K562 (cell line): ENCODE data around the gene GALNS.

Experiments used
- CBX5 ChIP-seq: IDR thresholded peaks from 2 replicates; pipeline ENCODE4 v1.6.1; 2014; ENCODE audit warnings: low read depth, borderline replicate concordance
- COPS2 ChIP-seq: fragments of 450-650 bp; conservative IDR thresholded peaks from 2 replicates; pipeline ENCODE4 v1.6.1; 2016; ENCODE audit warnings: mild to moderate bottlenecking, moderate library complexity
- CXXC5 ChIP-seq: fragments of 250-450 bp; sonication (Bioruptor Pico); IDR thresholded peaks from 2 replicates; pipeline ENCODE4 v1.8.0; 2022; ENCODE audit warnings: inconsistent platforms, mild to moderate bottlenecking, moderate library complexity
- MXI1 ChIP-seq: IDR thresholded peaks from 2 replicates; pipeline ENCODE4 v1.6.1; 2011; ENCODE audit warnings: low read depth, mild to moderate bottlenecking, improper control_type of control experiment, low read length
- MYNN ChIP-seq, 2 experiments: sonication (generic); formaldehyde crosslinking in 1 of 2; IDR thresholded peaks; 2 replicates each; pipeline versions ENCODE4 v1.5.0 to v1.6.1; 2016 to 2020; ENCODE audit warnings: antibody characterized with exemption in 1 of 2, missing genetic modification reagents in 1 of 2
- RFX1 ChIP-seq: fragments of 450-650 bp; IDR thresholded peaks from 2 replicates; pipeline ENCODE4 v1.6.1; 2016; ENCODE audit warnings: mild to moderate bottlenecking, moderate library complexity
- ZBED1 ChIP-seq: IDR thresholded peaks from 2 replicates; pipeline ENCODE4 v1.6.1; 2014
- ZNF217 ChIP-seq: sonication (generic); formaldehyde crosslinking; IDR thresholded peaks from 2 replicates; pipeline ENCODE4 v1.8.0; 2022; ENCODE audit warnings: mild to moderate bottlenecking, missing genetic modification reagents
- ZNF316 ChIP-seq: fragments of 450-650 bp; IDR thresholded peaks from 2 replicates; pipeline ENCODE4 v1.6.1; 2016
- TF ChIP-seq, protein P1 (sequence below): fragments of 450-650 bp; IDR thresholded peaks from 2 replicates; pipeline ENCODE4 v1.6.1; 2016; ENCODE audit warnings: mild to moderate bottlenecking
- TF ChIP-seq, protein P2 (sequence below): fragments of 450-650 bp; formaldehyde crosslinking; conservative IDR thresholded peaks from 2 replicates; pipeline ENCODE4 v1.4.0; 2022; ENCODE audit warnings: mild to moderate bottlenecking, missing genetic modification characterization
- TF ChIP-seq, protein P3 (sequence below): sonication (generic); formaldehyde crosslinking; IDR thresholded peaks from 2 replicates; pipeline ENCODE4 v1.4.0; 2020; ENCODE audit warnings: mild to moderate bottlenecking, missing genetic modification reagents
- TF ChIP-seq, protein P4 (sequence below): fragments of 250-450 bp; sonication (Bioruptor Pico); IDR thresholded peaks from 2 replicates; pipeline ENCODE4 v1.5.0; 2021; ENCODE audit warnings: mild to moderate bottlenecking, moderate library complexity

DNA sequence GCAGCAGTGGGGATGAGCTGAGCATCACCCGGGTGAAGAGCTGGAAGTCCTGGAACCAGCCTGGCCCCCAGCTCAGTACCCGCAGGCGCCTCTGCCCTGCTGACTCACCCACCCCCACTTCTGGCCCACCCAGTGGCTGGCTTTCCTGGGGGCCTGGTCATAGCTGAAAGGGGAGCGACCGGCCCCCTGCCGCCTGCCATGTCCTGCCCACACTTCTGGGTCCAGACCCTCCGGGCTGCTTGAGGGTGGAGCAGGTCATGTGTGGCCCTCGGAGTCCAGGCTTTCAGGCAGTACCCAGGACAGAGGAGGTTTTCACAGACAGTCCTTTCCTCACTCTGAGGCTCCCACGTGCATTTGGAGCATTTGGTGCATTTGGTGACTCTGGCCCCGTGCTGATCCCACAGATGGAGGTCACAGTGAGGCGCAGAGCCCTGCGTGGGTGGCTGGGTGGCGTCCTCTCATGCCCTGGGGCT is 64.6 kb downstream of the GALNS start:
- TF ChIP-seq CBX5 (no peak), ZNF217 (CRISPR knock-in tag) (no peak), ZBED1 (no peak), MXI1 (no peak), RFX1 (no peak), ZNF316 (no peak), COPS2 (no peak), CXXC5 (CRISPR knock-in tag) (no peak), MYNN (IDR thresholded peaks at IDR 0.05) (no peak), MYNN (CRISPR knock-in tag; IDR thresholded peaks at IDR 0.05) (no peak)
- TF ChIP-seq, protein P1, sequence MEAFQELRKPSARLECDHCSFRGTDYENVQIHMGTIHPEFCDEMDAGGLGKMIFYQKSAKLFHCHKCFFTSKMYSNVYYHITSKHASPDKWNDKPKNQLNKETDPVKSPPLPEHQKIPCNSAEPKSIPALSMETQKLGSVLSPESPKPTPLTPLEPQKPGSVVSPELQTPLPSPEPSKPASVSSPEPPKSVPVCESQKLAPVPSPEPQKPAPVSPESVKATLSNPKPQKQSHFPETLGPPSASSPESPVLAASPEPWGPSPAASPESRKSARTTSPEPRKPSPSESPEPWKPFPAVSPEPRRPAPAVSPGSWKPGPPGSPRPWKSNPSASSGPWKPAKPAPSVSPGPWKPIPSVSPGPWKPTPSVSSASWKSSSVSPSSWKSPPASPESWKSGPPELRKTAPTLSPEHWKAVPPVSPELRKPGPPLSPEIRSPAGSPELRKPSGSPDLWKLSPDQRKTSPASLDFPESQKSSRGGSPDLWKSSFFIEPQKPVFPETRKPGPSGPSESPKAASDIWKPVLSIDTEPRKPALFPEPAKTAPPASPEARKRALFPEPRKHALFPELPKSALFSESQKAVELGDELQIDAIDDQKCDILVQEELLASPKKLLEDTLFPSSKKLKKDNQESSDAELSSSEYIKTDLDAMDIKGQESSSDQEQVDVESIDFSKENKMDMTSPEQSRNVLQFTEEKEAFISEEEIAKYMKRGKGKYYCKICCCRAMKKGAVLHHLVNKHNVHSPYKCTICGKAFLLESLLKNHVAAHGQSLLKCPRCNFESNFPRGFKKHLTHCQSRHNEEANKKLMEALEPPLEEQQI, result no peak
- TF ChIP-seq, protein P2, sequence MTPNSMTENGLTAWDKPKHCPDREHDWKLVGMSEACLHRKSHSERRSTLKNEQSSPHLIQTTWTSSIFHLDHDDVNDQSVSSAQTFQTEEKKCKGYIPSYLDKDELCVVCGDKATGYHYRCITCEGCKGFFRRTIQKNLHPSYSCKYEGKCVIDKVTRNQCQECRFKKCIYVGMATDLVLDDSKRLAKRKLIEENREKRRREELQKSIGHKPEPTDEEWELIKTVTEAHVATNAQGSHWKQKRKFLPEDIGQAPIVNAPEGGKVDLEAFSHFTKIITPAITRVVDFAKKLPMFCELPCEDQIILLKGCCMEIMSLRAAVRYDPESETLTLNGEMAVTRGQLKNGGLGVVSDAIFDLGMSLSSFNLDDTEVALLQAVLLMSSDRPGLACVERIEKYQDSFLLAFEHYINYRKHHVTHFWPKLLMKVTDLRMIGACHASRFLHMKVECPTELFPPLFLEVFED (CRISPR knock-in tag), result no peak
- TF ChIP-seq, protein P3, sequence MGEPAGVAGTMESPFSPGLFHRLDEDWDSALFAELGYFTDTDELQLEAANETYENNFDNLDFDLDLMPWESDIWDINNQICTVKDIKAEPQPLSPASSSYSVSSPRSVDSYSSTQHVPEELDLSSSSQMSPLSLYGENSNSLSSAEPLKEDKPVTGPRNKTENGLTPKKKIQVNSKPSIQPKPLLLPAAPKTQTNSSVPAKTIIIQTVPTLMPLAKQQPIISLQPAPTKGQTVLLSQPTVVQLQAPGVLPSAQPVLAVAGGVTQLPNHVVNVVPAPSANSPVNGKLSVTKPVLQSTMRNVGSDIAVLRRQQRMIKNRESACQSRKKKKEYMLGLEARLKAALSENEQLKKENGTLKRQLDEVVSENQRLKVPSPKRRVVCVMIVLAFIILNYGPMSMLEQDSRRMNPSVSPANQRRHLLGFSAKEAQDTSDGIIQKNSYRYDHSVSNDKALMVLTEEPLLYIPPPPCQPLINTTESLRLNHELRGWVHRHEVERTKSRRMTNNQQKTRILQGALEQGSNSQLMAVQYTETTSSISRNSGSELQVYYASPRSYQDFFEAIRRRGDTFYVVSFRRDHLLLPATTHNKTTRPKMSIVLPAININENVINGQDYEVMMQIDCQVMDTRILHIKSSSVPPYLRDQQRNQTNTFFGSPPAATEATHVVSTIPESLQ, result no peak
- TF ChIP-seq, protein P4, sequence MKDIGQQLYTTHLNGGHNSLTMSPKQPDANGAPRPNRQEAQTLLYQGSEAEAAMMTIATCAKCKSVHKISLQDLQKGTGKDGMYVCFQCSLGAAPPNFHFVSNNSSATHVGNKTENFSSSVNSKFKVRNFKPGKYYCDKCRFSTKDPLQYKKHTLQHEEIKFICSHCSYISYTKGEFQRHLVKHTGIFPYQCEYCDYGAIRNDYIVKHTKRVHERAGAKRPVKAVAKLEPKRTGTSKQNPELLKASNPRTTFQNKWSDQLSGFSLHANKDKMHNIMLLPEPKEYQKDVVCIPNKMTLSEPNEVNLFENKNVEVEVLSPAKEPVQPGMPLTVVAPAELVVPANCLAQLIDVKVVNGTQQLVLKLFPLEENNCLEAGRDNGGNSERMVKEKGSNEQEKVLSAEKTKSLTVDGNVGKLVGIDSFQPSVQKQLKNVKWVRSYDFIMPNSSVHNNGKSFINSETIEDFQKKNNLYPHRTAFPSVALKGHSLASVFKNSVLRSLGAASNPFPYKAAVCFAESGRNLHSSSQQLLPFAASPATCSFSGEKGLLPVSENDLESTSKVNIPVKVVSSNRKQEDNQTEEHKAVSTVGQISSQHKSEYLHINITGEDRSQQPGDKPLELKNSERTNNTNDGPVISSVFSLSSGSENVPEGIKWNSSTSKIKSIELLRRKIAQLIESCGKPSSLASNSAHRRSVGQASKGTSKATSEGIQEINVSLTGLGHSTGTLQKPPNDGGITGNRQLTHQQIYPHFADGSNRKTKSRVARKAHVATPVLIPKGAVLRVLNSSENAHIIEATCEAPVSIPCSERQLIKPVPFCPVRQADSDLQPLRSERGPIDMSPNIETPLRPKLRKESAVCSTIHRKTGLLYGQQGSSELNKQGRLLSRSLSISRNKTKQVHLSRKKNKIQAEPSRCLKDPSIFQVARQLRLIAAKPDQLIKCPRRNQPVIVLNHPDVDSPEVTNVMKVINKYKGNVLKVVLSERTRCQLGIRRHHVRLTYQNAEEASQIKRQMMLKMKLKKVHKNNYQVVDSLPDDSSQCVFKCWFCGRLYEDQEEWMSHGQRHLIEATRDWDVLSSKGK (CRISPR knock-in tag), result no peak
